ENCODE results near the gene BCL10.
A peak's percentile ranks its signal among the peaks of the same experiment; 100 is the strongest.

Gene BCL10

GRCh38 chr1:85297855-85298629 is 21.6 kb upstream of the BCL10 start:
- DNase-seq (ENCODE audit: low read depth) = peak; percentile 70

GRCh38 chr1:85297538-85297854 is 21.1 kb upstream of the BCL10 start:
- no peak for DNase-seq (ENCODE audit: low read depth)

GRCh38 chr1:85296980-85297379 is 20.5 kb upstream of the BCL10 start:
- no peak for DNase-seq (ENCODE audit: low read depth)

- no peak for DNase-seq (ENCODE audit: low read depth)
Observed at GRCh38 chr1:85295654-85296053, 19.2 kb upstream of the BCL10 start.

GRCh38 chr1:85295006-85295431 is 18.6 kb upstream of the BCL10 start:
- no peak for DNase-seq (ENCODE audit: low read depth)

- no peak for DNase-seq (ENCODE audit: low read depth)
Observed at GRCh38 chr1:85290826-85291225, 14.4 kb upstream of the BCL10 start.

- no peak for DNase-seq (ENCODE audit: low read depth)
Observed at GRCh38 chr1:85289848-85290335, 13.5 kb upstream of the BCL10 start.

- no peak for DNase-seq (ENCODE audit: low read depth)
Observed at GRCh38 chr1:85289207-85289847, 12.9 kb upstream of the BCL10 start.

GRCh38 chr1:85284202-85284601 is 7.8 kb upstream of the BCL10 start:
- no peak for DNase-seq (ENCODE audit: low read depth)

GRCh38 chr1:85283475-85284199 is 7.2 kb upstream of the BCL10 start:
- no peak for DNase-seq (ENCODE audit: low read depth)

- no peak for DNase-seq (ENCODE audit: low read depth)
Observed at GRCh38 chr1:85282424-85282823, 6.0 kb upstream of the BCL10 start.

- DNase-seq (ENCODE audit: low read depth) = no peak
Observed at GRCh38 chr1:85280636-85281035, 4.2 kb upstream of the BCL10 start.

- no peak for DNase-seq (ENCODE audit: low read depth)
Observed at GRCh38 chr1:85279458-85280080, 3.1 kb upstream of the BCL10 start.

GRCh38 chr1:85278853-85279314 is 2.5 kb upstream of the BCL10 start:
- peak; percentile 29 for DNase-seq (ENCODE audit: low read depth)

- no peak for DNase-seq (ENCODE audit: low read depth)
Observed at GRCh38 chr1:85277802-85278201, 1.4 kb upstream of the BCL10 start.

GRCh38 chr1:85276978-85277639 is 677 bp upstream of the BCL10 start:
- DNase-seq (ENCODE audit: low read depth) = no peak

- DNase-seq (ENCODE audit: low read depth) = no peak
Observed at GRCh38 chr1:85275701-85276214, 674 bp downstream of the BCL10 start.

- DNase-seq (ENCODE audit: low read depth) = no peak
Observed at GRCh38 chr1:85274969-85275453, 1.4 kb downstream of the BCL10 start.

- DNase-seq (ENCODE audit: low read depth) = no peak
Observed at GRCh38 chr1:85273397-85273796, 3.0 kb downstream of the BCL10 start.

GRCh38 chr1:85268801-85269585 is 7.4 kb downstream of the BCL10 start:
- DNase-seq (ENCODE audit: low read depth) = no peak

GRCh38 chr1:85267313-85267712 is 9.1 kb downstream of the BCL10 start:
- DNase-seq (ENCODE audit: low read depth) = no peak

Data from activated T-cell treated with anti-CD3 and anti-CD28 coated beads for 48 hours (primary cell).